ENCODE measurements around the gene RHOT1.

RHOT1 gene

GRCh38 chr17:32253117-32253611, 110.9 kb downstream of the RHOT1 start:
- TF ChIP-seq CTCF (IDR thresholded peaks at IDR 0.05), result peak; percentile 99

DNA sequence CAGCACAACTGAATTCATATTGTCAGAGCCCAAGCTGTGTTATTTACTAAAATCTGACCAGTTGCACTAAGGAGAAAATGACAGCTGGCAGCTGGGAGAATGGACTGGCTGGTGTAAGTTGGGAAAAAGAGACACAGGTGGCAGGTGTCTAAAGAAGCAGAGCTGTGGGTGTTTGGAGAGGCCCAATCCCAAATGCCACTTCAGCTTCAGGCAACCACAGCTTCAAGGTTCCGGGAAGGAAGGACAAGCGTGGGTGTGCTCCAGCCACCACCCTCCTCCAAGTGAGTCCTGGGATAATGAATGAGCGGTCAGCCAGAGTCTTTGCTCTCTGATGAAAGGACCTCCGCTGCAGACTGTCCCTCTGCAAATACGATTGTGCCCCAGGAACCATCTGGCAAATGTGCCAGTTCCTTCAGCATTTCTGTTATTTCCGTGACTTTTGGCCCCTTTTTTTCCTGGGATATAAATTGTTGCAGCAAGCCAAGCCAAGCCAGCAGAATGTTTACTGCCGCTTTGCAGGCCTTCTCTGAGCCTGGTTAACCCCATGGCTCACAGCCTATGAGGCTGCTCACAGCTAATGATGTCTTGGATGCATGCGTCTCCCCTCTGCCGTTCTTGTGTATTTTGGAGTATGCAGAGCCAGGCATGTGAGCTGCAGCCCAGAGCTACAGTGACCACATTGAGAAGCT, 113.9 kb downstream of the RHOT1 start:
- no peak for TF ChIP-seq CTCF (IDR thresholded peaks at IDR 0.05)

DNA sequence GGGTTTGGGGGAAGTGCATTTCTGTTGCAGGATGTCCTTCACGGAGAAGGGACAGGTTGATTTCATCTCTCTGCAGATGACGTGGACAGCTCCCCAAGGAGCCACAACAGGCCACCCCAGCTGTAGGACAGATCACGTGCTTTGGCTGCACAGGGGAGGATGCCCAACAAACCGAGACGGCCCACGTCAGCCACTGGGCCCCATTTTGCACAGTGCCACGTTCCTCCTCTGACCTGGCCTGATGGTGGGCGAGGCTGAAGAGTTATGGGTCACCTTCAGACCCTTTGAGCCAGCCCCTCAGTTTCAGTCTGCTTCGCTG, 114.4 kb downstream of the RHOT1 start:
- no peak for TF ChIP-seq CTCF (IDR thresholded peaks at IDR 0.05)

GRCh38 chr17:32258383-32259140, 116.3 kb downstream of the RHOT1 start:
- no peak for TF ChIP-seq CTCF (IDR thresholded peaks at IDR 0.05)

- no peak for TF ChIP-seq CTCF (IDR thresholded peaks at IDR 0.05)
Observed at GRCh38 chr17:32259586-32259985, 117.3 kb downstream of the RHOT1 start.

DNA sequence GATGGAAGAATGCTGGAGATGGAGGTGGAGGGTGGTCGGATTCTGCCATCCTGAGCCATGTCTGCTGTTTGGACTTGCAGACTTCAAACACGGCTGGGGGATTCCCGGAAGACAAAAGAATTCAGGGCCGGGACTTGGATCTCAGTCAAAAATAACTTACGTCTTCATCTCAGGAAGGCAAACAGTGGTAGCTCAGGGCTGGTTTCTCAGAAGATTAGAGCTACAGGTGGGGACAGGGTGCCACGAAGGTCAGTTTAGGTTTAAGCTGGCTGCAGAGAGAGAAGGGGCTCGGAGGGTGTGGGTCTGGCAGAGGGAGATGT, 119.1 kb downstream of the RHOT1 start:
- no peak for TF ChIP-seq CTCF (IDR thresholded peaks at IDR 0.05)

DNA sequence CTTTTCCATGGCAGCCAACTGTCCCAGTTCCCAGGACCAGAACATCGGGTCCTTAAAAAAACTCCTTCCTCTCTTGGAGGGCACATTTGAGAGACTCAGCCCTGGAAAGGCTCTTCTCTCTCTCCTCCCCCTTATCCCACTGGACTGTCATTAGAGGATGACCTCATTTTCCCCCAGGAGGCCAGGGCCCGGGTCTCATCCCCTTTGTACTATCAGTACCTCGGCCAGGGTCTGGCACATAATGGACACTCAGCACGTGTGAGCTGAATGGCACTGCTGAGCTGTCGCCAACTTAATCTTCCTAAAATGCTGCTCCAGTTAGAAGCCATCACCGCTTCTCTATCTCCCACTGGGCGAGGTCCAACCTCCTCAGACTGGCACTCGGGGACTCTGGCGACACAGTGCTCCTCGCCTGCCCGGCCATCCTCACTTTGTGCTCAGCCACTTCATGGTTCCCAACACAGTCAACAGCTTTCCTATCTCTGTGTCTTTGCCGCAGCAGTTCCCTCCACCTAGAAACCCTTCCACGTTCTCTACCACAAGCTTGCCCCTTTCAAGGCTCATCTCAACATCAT, 119.7 kb downstream of the RHOT1 start:
- no peak for TF ChIP-seq CTCF (IDR thresholded peaks at IDR 0.05)

Measured in LNCAP (cell line).